Activated CD4-positive, CD25-positive, alpha-beta regulatory T cell (primary cell): ENCODE results near the gene TLK1.
"Not testable (repeated sequence)": the region's sequence is repeated elsewhere in the genome, so short reads cannot be mapped to it uniquely, and the experiment has no call there.

ENCODE experiments used
- DNase-seq, 4 experiments: peaks; one replicate each; lab custom pipeline; 2025; lab: John Stamatoyannopoulos, UW

Gene TLK1

GRCh38 chr2:171081649-171082111 is 79.0 kb downstream of the TLK1 start:
- DNase-seq, result no peak

GRCh38 chr2:171080607-171081006 is 80.1 kb downstream of the TLK1 start:
- DNase-seq, result no peak

- not testable (repeated sequence) for DNase-seq
Measured at GRCh38 chr2:171076422-171076821, 84.3 kb downstream of the TLK1 start.

GRCh38 chr2:171072164-171072563 is 88.5 kb downstream of the TLK1 start:
- no peak for DNase-seq

- DNase-seq, result no peak
Measured at GRCh38 chr2:171069286-171069956, 91.3 kb downstream of the TLK1 start.

- DNase-seq, result no peak
Measured at GRCh38 chr2:171066110-171066509, 94.6 kb downstream of the TLK1 start.

GRCh38 chr2:171057575-171057974 is 103.1 kb downstream of the TLK1 start:
- DNase-seq, result no peak

GRCh38 chr2:171056307-171056706 is 104.4 kb downstream of the TLK1 start:
- DNase-seq, result no peak

- no peak for DNase-seq
Measured at GRCh38 chr2:171049691-171050090, 111.0 kb downstream of the TLK1 start.

GRCh38 chr2:171046048-171046560 is 114.6 kb downstream of the TLK1 start:
- no peak for DNase-seq

GRCh38 chr2:171044416-171044815 is 116.3 kb downstream of the TLK1 start:
- DNase-seq, result no peak

- DNase-seq, result no peak
Measured at GRCh38 chr2:171042253-171042969, 118.3 kb downstream of the TLK1 start.

GRCh38 chr2:171036532-171036931 is 124.2 kb downstream of the TLK1 start:
- no peak for DNase-seq

GRCh38 chr2:171034315-171034714 is 126.4 kb downstream of the TLK1 start:
- DNase-seq, result no peak

GRCh38 chr2:171025214-171025613 is 135.5 kb downstream of the TLK1 start:
- no peak for DNase-seq

GRCh38 chr2:171018522-171018921 is 142.2 kb downstream of the TLK1 start:
- DNase-seq, result no peak

GRCh38 chr2:171016125-171016524 is 144.6 kb downstream of the TLK1 start:
- no peak for DNase-seq

GRCh38 chr2:171013851-171014250 is 146.8 kb downstream of the TLK1 start:
- DNase-seq, result no peak

- no peak for DNase-seq
Measured at GRCh38 chr2:171009386-171009785, 151.3 kb downstream of the TLK1 start.

- DNase-seq, result no peak
Measured at GRCh38 chr2:171008550-171009205, 152.0 kb downstream of the TLK1 start.

GRCh38 chr2:171004833-171005232 is 155.9 kb downstream of the TLK1 start:
- DNase-seq, result no peak

- no peak for DNase-seq
Measured at GRCh38 chr2:171004363-171004762, 156.3 kb downstream of the TLK1 start.

GRCh38 chr2:170999654-171000053 is 161.0 kb downstream of the TLK1 start:
- no peak for DNase-seq
